ENCODE measurements around the gene PRRC2B.

- TF ChIP-seq MAX (IDR thresholded peaks at IDR 0.05) (no peak), CTCF (IDR thresholded peaks at IDR 0.05; ENCODE audit: low read depth, low read length, missing input control) (no peak), YY1 (IDR thresholded peaks at IDR 0.05) (no peak), REST (IDR thresholded peaks at IDR 0.05) (no peak), RAD21 (IDR thresholded peaks at IDR 0.05) (no peak), TAF1 (conservative IDR thresholded peaks at IDR 0.05) (no peak), SP1 (IDR thresholded peaks at IDR 0.05) (no peak), RXRA (IDR thresholded peaks at IDR 0.05) (no peak), ZBTB33 (IDR thresholded peaks at IDR 0.05) (no peak), EGR1 (IDR thresholded peaks at IDR 0.05; ENCODE audit: low read depth in 2 of 2) (no peak), FOXA2 (IDR thresholded peaks at IDR 0.05) (no peak), GABPA (IDR thresholded peaks at IDR 0.05 in 1 of 2, conservative IDR thresholded peaks at IDR 0.05 in 1 of 2) (no peak)
These were observed 92.0 kb downstream of the PRRC2B start for GRCh38 chr9:131485728-131486422.

Measured in liver (tissue), 3 donors.